GM21786 (cell line): Measurements from ENCODE around the gene ZNF576.
"Not testable (repeated sequence)": the region's sequence is repeated elsewhere in the genome, so short reads cannot be mapped to it uniquely, and the experiment has no call there.

ENCODE experiments used
- ATAC-seq: cut with Tn5 transposase; IDR thresholded peaks from one replicate; pipeline ENCODE4 v1.9.1; 2021; ENCODE audit not compliant: unreplicated experiment

Gene ZNF576, protein sequence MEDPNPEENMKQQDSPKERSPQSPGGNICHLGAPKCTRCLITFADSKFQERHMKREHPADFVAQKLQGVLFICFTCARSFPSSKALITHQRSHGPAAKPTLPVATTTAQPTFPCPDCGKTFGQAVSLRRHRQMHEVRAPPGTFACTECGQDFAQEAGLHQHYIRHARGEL

DNA sequence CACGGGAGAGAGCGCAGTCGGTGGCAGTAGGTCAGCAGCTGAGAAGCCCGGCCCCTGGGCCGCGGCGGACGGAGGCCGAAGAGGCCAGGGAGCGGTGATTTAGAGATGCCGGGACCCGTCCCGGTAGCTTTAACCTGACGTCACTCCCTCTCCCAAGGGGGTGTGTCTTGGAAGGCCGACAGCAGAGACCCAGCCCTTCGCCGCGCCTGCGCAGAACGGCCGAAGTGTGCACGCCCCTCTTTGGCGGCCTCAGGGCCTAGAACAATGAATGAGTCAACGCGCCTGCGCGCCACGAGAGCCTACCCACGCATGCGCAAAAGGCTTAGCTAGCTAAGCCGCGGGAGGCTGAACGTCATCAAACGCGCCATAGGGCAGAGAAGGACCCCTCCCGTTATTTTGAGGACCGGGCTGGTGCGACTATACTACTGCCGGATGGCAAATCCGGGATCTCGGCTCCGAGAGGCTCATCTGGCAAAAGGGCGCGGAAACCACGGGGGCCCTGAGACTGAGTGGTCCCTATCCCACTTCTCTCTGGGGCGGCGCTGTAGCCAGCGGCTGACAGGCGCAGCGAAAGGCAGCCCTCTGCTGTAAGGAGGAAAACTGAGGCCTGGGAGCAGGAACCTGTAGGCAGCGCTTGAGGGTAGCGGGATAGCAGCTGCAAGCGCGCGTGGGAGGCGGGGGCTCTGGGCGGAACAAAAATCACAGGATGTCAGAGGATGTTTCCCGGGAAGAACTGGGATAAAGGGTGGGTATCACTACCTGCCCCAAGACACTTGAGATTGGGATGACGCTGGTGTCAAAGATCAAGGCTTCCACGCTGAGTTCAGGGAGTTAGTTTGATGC, at the start of gene ZNF576, which contains the start of gene IRGQ:
ZNF576 (plus strand) TSS at position 597 of the 843 bp plus-strand sequence. CDS start 514 bp downstream, outside the sequence.
IRGQ (minus strand) TSS at position 136 of the 843 bp plus-strand sequence. CDS start 796 bp downstream, outside the sequence.
- ATAC-seq = peak; percentile 84

DNA sequence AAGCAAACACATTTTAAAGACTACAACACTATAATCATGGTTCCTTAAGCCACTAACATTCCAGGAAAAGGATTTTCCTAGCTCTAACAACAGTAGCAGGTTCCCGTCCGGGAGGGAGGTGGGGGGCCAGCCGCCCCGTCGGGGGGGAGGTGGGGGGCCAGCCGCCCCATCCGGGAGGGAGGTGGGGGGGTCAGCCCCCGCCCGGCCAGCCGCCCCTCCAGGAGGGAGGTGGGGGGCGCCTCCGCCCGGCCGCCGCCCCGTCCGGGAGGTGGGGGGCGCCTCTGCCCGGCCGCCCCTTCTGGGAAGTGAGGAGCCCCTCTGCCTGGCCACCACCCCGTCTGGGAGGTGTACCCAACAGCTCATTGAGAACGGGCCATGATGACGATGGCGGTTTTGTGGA, 48.5 kb upstream of the ZNF576 start:
- not testable (repeated sequence) for ATAC-seq

DNA sequence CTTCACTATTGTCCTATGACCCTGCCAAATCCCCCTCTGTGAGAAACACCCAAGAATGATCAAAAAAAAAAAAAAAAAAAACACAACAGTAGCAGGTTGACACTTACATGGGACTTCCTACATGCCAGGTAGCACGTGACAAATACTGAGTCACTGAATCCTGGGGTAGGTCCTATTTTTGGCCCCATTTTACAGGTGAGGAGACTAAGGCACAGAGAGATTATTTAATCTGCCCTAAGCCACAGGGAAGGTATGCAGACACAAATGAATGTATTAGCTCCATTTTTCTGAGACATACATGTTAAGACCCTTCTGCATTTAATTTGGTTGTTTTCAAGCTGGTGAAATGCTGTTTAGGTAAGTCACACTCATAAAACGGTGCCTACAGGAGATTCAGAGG, 47.7 kb upstream of the ZNF576 start:
- no peak for ATAC-seq

DNA sequence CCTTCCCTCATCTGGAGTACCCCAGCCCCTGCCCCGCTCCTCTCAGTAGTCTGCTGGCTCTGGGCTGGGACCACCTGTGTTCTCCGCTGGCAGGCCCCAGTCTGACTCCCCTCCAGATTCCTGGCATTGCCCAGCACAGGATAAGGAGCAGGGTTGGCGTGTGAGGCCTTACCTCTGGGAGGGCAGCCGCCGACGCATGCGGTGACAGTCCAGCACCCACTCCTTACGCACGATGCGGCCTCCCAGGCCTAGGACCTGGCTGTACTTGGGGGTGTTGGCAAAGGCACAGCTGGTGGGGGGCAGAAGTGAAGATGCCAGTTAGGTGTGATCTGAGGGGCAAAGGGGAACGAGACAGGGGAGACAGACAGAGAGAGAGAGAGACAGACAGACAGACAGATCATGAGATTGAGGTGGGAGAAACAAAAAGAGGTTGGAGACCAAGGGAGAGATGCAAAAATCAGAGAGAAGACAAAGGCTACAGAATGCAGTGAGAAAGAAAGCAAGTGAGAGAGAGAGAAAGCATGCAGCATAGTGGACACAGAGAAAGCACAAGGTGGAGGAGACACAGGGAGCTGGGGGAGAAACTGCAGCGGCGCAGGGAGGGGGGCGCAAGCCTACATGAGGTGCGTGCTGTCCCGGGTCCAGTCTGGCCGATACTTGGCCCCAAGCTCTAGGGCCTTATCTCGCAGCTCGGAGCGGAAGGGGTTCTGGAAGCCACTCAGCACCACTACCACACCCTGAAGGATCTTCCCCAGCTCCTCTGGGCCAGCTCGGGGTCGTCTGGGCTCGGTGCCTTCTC, 44.8 kb upstream of the ZNF576 start:
- no peak for ATAC-seq

DNA sequence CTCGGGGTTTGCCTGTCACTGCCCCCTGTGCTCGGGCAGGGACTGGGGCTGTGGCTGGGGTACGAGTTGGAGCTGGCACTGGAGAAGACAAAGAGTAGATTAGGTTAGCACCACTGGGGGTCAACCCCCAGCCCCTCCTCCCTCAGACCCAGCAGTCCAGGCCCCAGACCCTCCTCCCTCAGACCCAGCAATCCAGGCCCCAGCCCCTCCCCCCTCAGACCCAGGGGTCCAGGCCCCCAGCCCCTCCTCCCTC, 44.3 kb upstream of the ZNF576 start:
- ATAC-seq = no peak

DNA sequence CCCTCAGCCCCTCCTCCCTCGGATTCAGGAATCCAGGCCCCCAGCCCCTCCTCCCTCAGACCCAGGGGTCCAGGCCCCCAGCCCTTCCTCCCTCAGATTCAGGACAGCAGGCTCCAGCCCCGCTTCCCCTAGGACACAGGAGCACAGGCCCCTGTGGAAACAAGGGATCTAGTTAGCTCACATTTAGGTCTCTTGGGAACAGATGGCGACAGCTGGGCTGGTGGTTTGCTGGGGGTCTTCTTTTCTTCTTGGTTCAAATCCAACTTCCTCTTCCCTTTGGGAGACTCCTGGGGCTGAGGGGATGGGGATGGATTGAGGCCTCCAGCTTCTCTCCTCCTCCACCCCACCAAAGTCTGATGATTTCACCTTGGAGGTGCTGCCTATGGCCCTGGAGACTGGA, 43.8 kb upstream of the ZNF576 start:
- ATAC-seq = no peak

DNA sequence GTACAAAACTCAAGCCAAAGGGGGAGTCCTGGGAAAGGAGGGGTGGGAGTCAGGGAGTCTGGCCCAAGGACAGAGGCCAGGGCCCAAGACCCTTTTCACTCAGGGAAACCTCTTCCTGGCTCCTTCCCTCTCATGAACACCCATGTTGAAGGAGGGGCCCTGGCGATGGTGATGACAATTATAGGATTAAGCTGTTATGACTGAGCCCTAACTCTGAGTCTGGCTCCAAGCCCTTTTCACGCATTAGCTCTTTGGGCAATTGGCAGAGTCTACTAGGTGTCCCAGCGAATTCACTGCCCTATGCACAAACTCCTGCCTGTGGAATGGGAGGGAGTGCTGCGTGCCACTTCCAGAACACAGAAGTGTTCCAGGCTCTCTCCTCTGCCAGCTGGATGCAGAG, 42.7 kb upstream of the ZNF576 start:
- ATAC-seq = no peak

DNA sequence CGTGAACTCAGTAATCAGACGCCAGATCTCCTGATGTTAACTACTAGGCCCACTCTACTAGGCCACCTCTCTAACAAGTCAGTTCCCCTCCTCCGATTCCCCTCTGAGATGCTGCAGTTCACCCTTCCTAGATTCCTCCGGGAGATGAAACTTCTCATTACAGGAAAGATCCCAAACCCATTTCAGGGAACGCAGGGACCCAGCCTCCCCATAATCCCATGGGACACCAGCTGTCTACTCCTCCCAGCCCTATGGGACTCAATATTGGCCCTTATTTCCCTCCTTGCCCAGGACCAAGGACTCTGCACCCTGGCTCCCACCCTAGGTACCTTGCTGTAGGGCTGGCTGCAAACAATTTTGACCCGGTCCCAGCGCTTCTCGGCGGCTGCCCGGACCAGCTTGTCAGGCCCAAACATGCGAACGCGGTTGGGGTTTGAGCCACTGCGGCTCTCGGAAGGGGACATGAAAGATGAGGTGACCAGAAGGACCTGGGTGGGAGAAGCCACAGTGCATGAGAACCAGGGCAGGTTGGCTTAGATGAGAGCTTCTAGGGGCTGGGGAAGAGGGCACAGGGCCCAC, 42.0 kb upstream of the ZNF576 start:
- ATAC-seq = no peak

DNA sequence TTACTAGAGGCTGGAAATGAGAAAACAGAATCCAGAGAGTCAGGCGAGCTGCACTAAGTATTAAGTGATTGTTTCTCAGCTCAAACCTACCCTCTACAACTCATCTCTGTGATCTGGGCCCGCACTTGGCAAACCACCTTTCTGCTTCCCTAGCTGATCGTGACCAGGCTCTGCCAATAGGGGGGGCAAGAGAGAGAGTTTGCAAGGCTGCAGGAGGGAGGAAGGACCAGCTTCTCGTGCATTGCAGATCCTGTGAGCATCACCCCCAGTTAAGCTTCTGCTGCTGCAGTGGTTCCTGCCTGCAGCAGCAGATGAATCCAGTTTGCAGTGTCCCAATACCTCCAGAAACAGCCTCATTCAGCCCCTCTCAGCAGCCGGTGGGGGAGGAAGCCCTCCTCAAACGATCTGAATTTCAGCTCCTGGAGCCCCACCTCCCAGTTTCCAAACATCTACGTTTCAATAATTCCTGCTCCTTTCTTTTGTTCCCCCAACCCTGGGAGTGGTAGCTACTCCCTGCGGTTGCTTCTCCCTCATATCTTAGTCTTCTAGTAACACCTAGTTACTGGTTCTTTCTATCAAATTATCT, 41.1 kb upstream of the ZNF576 start:
- no peak for ATAC-seq

DNA sequence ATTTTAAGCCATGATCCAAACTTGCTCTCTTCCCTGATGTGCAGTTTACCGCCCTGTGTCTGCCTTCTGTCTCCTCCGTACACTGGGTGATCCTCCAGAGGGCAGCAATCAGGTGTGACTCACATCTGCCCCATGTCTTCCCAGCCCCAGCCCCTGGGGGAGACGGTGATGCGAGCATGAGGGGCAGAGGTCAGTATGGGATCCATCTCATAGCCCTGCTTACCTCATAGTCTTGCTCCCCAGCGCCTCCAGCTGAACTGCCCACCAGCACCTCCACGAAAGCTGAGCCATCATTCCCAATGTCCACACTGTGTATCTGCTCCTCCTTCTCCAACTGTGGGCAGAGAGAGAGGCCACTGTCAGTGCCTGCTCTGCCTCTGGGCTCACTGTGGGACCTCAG, 35.7 kb upstream of the ZNF576 start:
- ATAC-seq = no peak

DNA sequence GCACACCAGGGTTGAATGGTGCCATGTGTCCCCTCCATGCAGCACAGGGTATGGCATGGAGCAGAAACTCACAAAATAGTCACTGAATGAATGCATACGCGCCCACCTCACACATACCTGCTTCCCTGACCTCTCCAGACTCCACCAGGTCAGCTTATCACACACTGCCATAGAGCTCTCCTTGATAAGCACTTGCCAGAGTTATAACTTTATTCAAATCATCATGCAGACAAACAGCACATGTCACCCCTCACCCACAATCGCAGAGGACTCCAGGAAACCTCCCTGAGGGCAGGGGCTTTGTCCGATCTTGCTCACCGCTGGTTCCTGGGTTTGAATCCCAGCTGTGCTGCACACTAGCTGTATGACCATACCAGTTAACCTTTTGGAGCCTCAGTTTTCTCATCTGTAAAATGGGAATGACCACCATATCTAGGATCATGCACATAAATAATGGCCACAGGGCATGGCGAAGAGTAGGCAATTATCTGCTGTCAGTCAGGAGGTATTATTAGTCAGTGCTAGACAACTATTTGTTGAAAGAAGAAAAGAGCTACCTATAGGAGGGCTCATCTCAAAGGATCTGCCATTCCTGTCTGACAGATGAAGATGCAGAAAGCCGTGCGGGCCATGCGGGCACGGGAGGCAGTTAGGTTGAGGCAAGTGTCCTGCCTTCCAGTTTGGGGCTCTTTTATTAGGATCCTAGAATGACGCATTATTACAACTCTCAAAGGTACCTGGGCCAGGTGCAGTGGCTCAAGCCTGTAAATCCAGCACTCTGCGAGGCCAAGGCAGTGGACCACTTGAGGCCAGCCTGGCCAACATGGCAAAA, 35.0 kb upstream of the ZNF576 start:
- ATAC-seq = no peak

DNA sequence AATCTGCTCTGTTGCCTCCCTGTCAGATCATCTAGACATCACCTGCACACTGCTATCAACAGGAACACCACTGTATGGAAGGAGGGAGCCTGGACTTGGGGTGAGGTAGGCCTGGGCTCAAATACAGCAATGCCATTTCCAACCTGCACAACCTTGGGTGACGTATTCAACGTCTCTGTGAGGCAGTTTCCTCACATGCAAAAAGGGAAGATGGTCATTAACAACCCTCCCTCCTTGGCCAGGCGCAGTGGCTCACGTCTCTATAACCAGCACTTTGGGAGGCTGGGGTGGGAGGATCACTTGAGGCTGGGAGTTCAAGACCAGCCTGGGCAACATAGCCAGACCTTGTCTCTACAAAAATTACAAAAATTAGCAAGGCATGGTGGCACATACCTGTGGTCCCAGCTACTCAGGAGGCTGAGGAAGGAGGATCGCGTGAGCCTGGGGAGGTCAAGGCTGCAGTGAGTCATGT, 34.1 kb upstream of the ZNF576 start:
- no peak for ATAC-seq

DNA sequence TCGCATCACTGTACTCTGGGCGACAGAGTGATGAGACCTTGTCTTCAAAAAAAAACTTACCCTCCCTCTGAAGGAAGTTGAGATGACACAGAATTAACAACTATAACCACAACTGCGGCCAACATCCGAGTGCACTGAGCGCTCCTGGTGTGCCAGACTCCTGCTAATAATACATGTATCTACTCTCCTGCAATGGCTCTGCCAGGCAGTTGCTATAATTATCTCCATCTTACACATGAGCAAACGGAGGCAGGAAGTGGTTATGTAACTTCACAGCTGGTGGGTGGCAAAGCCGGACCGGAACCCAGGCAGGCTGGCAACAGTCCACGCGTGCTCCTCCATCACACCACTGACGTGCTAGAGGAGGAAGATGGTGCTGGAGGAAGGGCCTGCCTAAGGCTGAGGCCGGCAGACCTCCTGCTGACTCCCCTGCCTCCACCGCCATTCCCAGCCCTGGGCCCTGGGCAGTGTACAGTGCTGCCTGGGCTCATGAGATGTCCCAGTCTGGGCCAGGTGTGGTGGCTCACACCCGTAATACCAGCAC, 33.6 kb upstream of the ZNF576 start:
- ATAC-seq = no peak

DNA sequence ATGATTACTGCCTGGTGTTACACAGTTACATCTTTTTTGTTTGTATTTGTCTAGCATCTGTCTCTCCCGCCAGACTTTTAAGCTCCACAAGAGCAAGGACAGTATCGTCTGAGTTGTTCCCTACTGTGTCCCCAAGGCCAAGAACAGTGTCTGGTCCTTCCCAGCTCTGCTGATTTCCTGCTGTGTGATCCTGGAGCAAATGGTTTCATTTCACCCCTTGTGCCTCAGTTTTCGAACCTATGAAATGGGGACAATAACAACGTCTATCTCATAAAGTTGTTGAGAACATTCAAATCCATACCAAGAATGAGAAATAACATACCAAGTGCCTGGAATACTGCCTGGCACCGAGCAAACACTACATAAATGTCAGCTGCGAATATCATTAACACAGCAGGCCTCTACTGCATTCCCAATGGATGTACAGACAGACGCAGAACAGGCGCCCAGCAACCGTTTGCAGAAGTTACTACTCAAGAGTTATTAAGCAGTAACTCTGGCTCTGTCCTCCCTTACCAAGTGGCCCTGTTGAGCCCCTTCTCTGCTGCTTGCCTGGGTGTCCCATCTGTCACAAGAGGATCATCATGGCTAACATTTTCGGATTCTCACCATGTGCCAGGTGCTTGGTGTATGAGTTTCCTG, 32.5 kb upstream of the ZNF576 start:
- ATAC-seq = no peak

DNA sequence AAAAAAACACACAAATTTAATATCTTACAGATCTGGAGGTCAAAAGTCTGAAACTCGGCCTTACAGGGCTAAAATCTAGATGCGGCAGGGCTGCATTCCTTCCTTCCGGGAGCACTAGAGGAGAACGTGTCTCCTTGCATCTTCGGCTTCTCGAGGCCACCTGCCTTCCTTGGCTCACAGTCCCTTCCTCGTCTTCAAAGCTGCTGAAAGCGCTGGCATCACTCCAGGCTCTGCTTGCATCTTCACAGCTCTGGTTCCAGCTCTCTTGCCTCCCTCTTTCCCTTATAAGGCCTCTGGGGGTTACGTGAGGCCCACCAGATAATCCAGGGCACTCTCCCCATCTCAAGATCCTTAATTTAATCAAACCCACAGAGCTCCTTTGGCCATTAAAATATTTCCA, 31.6 kb upstream of the ZNF576 start:
- ATAC-seq = no peak

DNA sequence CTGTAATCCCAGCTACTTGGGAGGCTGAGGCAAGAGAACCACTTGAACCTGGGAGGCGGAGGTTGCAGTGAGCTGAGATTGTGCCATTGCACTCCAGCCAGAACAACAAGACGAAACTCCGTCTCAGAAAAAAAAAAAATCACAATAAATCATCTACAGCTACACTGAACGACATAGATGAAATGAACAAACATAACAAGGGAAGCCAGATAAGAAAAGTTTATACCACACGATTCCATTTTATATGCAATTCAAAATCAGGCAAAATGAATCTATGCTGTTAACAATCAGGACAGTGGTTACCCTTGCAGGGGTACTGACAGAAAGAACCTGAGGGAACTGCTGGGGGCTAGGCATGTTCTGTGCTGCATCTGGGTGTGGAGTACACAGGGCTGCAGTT, 26.7 kb upstream of the ZNF576 start:
- ATAC-seq = no peak

DNA sequence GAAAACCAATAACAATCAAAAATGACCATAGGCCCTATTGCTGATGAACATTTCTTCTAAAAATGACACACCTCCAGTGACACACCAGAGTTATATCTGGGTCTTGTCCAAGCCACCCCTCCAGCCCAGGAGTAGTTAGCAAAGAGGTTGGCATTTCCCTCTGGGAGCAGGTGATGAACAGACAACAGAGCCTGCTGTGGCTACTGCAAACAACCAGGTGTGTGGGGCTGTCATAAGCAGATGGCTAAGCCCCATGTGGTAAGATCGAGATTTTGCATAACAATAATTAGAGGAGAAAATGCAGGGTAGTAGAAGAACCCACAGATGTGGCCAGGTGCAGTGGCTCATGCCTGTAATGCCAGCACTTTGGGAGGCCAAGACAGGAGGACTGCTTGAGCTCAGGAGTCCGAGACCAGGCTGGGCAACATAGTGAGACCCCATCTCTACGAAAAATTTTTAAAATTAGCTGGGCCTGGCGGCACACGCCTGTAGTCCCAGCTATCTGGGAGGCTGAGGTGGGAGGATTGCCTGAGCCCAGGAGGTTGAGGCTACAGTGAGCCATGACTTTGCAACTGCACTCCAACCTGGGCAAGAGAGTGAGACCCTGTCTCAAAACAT, 26.1 kb upstream of the ZNF576 start:
- no peak for ATAC-seq

DNA sequence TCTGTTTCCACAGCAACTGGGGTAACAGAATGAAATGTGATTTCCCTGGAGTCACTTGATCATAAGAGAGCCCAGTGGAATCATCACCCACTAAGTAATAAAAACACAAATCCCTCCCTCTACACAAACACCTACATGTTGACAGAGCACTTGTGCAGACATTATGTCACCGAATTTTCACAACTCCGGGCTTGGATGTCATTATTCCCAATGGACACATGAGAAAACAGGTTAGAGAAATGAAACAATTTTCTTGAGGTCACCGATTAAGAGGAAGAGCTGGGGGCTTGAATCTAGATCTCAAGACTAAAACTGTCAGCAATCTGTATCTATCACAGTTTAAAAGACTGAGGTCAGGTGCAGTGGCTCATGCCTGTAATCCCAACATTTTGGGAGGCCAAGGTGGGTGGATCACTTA, 24.2 kb upstream of the ZNF576 start:
- ATAC-seq = no peak
